Ovary (tissue), 3 donors: Measurements from ENCODE around the gene AMBN.

Experiments used
- CTCF ChIP-seq, 3 donors: fragments of 450-650 bp in 2 of 3; fragments of 200-600 bp in 1 of 3; IDR thresholded peaks; one replicate each; pipeline versions ENCODE4 v1.5.1 to v1.8.0; 2016 to 2022; ENCODE audit warnings: antibody characterized with exemption in 3 of 3, mild to moderate bottlenecking in 1 of 3
- EP300 ChIP-seq: sonication (generic); formaldehyde crosslinking; IDR thresholded peaks from one replicate; pipeline ENCODE4 v1.6.1; 2017; ENCODE audit warnings: antibody characterized with exemption
- POLR2A ChIP-seq: fragments of 450-650 bp; IDR thresholded peaks from one replicate; pipeline ENCODE4 v1.6.1; 2017; ENCODE audit warnings: antibody characterized with exemption, mild to moderate bottlenecking, moderate library complexity
- donor health status: DM: no; HTN: no; CAD: no.

GRCh38 chr4:70629469-70630090 is 37.5 kb downstream of the AMBN start:
- TF ChIP-seq CTCF (IDR thresholded peaks at IDR 0.05): no peak
- no peak for TF ChIP-seq POLR2A
- TF ChIP-seq EP300: no peak
